EH (cell line): ENCODE results near the gene IGFN1.
"Not testable (repeated sequence)": the region's sequence is repeated elsewhere in the genome, so short reads cannot be mapped to it uniquely, and the experiment has no call there.

Experiments
- DNase-seq: peaks from one replicate; pipeline ENCODE4 v3.0.0-alpha.2; 2015; ENCODE audit warnings: low read depth

The IGFN1 gene

GRCh38 chr1:201250326-201251011, 59.8 kb downstream of the IGFN1 start:
- DNase-seq, result no peak

GRCh38 chr1:201251411-201251810, 60.8 kb downstream of the IGFN1 start:
- no peak for DNase-seq

GRCh38 chr1:201251851-201252430, 61.3 kb downstream of the IGFN1 start:
- no peak for DNase-seq

GRCh38 chr1:201252944-201253371, 62.3 kb downstream of the IGFN1 start:
- DNase-seq, result no peak

GRCh38 chr1:201253411-201253810, 62.8 kb downstream of the IGFN1 start:
- DNase-seq, result no peak

DNA sequence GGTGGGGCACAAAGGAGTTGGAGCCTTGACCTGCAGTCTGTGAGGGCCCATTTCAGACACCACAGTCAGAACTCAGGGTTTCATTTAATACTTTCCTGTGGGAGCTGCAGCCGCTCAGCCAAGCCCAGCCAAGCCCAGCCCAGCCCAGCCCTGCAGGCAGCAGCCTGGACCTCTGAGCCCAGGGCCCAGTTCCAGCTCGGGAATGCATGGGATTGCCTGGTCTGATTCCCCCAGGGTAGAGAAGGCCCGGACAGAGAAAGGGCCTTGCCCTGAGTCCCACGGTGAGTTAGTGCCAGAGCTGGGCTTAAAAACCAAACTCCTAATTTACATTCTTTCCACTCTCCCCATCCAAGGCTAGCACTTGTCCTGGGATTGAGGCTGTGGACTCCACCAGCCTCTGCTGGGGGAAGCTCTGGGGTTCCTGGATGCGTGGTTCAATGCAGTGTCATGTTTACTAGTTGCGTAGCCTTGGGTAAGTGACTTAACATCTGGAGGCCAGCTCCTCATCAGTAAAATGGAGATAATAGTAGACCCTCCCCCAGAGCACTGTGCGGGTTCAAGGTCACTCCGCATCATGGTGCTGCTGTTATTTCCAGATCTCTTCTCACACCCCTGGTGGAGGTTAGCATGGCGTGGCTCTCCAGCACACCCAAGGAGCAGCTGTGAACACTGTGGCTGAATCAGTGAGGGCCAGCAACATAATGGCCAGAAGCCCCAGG, 63.4 kb downstream of the IGFN1 start:
- no peak for DNase-seq

GRCh38 chr1:201254625-201255478, 64.2 kb downstream of the IGFN1 start:
- peak; percentile 47 for DNase-seq

DNA sequence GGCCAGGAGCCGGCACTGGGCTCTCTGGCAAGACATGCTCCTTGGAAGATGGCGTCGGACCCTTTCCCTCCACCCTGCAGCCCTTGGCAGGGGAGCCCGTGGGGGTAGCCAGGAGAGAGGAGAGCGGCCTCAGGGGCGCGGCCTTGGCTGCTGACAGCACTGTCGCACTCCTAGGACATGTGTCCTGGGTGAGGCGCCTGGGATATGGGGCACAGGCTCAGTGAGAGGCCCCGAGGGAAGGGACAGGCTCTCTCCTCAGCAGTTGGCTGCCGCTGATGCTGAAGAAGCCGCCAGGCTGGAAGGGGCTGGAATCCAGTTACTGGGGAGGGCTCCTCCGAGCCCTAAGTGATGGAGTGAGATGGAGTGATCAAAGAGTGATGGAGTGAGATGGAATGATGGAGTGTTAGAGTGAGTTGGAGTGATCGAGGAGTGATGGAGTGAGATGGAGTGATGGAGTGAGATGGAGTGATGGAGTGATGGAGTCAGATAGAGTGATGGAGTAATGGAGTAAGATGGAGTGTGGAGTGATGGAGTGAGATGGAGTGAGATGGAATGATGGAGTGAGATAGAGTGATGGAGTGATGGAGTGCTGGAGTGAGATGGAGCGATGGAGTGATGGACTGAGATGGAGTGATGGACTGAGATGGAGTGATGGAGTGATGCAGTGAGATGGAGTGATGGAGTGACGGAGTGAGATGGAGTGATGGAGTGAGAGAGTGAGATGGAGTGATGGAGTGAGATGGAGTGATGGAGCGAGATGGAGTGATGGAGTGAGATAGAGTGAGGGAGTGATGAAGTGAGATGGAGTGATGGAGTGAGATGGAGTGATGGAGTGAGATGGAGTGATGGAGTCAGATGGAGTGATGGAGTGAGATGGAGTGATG, 65.1 kb downstream of the IGFN1 start:
- no peak for DNase-seq

- not testable (repeated sequence) for DNase-seq
These were observed 67.5 kb downstream of the IGFN1 start for GRCh38 chr1:201258132-201258531.

DNA sequence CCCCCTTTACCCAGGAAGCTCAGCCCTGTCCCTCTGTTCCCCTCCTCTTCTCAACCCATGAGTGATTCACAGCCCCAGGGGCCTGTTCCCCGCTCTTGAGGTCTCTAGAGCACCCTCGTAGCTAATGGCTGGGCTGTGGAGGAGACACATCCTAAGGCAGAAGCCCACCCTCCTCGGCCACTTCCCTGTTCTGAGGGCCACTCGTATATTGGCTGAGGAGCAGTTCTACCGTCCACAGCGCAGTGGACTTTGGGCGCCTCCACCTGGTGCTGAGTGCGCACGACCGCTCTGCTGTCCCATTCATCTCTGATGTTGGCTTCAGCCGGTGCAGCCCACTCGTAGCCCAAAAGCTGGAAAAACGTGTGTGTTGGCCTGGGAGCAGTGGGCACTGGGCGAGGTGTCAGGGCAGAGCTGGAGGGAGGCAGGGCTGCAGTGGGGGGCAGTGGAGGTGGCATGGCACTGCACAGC, 68.2 kb downstream of the IGFN1 start:
- no peak for DNase-seq

- DNase-seq, result peak; percentile 70
These were observed 69.0 kb downstream of the IGFN1 start for GRCh38 chr1:201259476-201260235.

DNA sequence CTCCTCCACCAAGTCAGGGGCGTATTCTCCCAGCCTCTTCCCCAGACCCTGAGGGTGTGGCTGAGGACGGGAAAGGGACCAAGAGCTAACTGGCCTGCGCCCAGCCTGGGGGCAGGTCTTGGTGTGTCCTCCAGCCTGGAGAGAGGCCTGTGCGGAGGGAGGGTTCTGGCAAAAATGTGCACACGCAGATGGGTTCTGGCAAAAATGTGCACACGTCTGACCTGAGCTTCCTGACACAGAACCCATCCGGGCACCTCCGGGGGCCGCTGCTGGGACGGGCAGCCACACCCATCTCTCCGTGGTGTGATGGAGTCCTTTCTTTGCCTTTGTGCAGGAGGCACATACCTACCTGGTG, 69.6 kb downstream of the IGFN1 start:
- DNase-seq, result no peak

DNA sequence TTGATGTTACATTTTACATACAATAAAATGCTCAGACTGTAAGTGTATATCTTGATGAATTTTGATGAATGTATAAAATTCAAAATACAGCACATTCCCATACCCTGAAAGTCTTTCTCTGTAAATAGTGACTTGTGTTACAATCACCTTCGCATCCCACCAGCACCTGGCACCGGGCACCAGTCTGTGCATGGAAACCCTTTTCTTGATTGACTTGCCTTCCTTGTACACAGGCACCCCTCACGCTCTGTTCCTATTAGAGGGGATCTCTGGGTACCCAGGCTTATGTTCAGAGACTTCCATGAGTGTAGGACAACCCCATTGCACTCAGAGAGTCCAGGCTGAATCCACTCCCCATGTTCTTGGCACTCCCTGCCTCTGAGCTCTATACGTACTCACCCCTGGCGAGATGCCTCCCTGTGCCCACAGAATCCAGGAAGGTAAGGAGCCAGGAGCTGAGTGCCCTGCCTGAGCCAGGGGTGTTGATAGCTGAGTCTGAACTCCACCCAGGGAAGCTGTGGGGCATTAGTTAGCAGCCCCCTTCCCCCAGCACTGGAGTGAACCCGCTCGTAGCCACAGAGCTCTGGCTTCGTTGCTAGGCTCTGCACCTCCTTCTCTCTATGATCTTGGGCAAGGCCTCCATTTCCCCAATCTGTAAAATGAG, 70.2 kb downstream of the IGFN1 start:
- DNase-seq, result no peak

DNA sequence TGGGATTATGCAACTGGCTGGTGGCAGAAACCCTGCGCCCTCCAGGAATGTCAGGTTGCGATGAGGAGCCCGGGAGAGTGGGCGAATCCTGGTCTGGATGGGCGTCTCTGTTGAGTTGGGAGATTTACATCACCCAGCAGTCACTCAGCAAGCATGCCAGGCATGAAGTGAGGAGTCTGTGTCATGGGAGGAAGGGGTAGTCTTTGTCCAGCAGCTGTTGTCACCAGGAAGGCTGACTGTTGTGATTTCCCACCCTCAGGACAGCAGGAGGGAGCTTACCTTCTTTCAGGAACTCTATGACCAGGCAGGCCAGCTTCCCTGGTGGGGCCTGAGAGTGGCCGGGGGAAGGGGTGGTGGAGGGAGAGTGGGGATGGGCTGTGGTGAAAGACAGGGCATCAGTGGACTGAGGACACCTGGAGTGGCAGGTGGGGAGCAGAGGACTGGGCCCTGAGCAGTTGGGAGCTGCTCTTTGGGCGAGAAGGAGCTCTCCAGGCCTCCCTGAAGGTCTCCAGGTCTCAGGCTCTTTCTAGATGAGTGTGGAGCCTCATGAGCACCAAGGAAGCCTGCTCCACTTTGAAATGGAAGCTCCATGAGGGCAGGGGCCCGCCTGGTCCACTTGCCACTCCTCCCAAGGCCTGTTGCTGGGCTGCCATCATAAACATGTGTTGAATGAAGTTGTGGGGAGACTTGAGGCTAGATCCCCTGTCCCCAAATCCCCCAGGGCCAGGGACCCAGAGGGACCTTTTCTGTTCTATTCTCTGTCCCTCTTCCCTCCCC, 71.3 kb downstream of the IGFN1 start:
- DNase-seq, result peak; percentile 72

DNA sequence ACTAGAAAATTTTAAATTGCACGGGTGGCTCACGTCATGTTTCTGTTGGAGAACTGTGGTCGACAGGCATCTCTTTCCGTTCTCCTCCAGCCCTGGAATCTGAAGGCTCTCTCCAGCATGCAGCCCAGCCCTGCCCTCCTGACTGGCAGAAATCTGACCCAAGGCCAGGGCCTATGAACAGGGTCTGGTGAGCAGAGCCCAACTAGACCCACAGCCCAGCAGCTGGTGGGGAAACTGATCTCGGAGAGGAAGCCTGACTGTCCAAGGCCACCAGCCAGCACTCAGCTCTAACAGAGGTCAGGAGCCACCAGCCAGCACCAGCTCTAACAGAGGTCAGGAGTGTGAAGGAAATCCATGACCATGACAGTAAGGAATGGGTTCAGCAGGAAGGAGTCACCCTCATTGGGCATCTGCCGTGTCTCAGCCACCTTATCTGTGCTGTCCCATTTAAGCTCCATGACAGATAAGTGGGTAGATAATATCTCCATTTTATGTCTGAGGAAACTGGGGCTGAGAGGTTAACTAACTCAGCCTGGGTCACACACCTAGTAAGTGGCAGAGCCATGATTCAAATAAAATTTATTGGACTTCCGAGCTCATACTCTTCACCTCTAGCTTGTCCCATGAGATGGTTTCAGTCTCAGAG, 72.5 kb downstream of the IGFN1 start:
- DNase-seq, result no peak

- no peak for DNase-seq
These were observed 73.4 kb downstream of the IGFN1 start for GRCh38 chr1:201264072-201264471.

DNA sequence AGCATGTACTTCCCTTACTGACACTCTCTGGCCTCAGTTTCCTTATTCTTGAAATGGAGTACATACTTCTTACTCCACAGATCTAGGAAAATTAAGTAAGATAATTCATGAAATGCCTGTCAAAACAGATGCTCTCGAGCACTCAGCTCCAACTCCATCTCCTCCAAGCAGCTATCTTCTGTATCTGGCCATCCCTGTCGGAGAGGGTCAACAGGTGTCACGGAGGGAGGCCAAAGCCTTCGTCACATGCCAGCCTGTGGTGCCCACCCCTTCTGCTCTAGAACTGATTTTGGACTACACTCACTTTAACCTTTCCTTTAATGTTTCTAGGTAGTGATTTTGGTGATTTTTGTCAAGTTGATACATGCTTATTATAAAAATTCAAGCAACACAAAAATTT, 73.9 kb downstream of the IGFN1 start:
- no peak for DNase-seq

GRCh38 chr1:201265756-201266155, 75.1 kb downstream of the IGFN1 start:
- DNase-seq, result peak; percentile 32

DNA sequence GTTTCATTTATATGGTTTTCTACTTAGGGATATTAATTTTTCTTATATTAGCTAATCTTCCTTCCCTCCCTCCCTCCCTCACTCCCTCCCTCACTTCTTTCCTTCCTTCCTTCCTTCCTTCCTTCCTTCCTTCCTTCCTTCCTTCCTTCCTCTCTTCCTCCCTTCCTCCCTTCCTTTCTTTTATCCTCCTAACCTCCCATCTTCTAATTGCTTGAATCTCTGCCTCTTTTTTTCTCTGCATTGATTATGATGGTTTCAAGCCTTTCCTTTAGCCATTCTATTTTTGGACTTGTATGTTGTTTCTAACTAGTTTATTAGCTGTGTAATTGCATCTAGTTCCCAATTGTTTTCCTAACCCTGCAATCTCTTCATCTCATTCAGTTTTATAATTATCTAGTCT, 75.7 kb downstream of the IGFN1 start:
- no peak for DNase-seq
